Glomerular visceral epithelial cell (primary cell): ENCODE measurements around the gene PSMA2.
A peak's percentile ranks its signal among the peaks of the same experiment; 100 is the strongest.

Source experiments
- DNase-seq: peaks from one replicate; pipeline ENCODE4 v3.0.0-alpha.2; 2016; ENCODE audit errors: extremely low spot score

PSMA2 gene

DNA sequence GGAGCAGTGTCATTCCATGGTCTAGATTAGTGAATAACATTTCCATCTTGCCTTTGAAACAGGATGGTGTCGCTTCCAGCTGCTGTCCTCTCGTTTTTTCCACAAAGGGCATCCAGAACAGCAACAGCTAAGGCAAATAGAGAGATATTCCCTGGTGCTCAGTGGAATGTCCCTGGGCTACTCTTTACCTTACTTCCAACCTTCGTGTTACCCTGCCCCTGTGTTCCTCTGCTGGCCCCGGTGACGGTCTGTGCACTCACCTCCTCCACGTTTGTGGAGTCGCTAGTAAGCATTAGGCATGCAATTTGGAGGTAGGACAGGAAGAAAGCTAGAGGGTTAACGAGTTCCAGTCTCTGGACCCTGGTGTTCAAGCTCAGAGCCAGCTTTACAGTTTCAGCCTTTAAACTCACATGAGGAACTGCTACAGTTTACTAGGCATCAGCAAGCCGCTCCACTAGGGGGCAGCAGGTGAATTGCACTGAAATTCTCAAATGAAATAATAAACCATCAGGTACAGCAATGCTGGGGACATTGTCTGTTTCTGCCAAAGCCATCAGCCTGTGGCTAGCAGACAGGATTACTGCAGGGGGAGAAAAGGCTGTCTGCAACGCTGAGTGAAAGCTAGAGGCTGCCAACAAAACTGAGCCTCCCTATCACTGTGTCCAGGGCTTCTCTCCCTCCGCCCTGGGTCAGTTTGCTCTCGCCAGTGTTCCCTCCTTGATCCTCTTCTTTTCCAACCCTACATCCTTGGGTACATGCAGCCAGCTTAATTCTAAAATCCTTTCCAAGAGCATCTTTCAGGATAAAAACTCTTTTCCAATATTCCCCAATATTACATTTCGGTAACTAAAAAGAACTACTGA lies 9.2 kb upstream of the PSMA2 start:
- DNase-seq, result peak; percentile 62

DNA sequence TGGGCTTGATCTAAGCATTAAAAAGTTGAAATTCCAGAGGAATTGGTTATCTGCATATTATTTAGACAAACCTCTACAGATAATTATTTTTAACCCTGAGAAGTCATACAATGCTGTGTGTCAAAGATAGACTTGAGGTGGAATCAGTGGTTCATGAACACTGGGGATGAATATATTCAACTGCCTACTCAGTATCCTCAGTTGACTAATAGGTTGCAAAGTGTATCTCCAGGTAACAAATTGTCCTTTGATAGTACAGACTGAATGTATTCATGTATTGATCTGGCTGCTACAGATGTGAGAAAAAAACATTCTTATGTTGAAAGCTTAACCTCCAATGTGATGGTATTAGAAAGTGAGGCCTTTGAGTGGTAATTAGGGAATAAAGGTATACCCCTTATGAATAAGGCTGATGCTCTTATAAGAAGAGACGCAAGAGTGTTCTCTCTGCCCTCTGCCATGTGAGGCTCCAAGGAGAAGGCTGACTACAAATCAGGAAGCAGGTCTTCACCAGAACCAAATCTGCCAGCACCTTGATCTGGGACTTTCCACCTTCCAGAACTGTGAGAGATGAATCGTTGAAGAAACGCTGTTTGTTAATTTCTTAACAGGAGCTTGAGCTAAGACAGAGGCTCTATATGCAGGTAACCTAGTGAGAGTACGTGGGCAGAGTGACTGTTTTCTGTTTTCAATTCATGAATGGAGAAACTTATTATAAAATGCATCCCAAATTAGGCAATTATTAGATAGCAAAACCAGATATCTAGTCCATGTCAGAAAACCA lies 7.7 kb upstream of the PSMA2 start:
- DNase-seq, result no peak

DNA sequence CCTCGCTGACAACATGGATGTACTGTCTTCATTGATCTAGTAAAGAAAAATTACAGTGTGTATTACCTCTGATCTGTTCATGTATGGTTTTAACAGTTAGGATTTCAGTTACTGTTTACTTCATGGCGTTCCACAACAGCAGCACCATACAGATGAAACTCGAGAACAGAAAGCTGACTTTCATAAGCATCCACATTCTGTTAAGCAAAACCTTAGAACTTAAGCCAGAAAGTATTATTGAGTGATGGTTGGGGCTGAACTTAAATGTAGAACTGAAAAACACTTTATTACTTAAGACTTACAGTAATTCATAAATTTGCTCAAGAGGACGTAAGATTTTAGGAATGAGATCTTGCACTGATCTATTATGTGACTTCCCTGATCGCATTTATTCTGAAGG lies 3.9 kb upstream of the PSMA2 start:
- DNase-seq, result no peak

DNA sequence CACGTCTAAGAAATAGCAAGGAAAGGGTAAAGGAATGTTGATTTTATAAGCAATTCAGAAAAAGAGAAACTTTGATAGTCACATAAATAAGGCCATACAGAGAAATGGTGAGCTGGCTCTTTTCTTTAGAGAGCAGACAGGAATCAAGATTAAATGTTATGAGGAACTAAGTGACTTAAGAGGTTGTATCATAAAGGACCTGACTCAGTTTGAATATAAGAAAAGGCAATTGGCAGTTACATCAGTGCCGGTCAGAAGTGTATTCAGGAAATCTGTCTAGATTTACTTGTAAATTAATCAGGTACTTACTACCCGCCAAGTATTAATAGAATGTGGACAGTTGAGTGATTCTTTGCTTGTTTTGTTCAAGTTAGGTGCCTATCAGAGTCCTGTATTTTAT lies 2.3 kb upstream of the PSMA2 start:
- no peak for DNase-seq

DNA sequence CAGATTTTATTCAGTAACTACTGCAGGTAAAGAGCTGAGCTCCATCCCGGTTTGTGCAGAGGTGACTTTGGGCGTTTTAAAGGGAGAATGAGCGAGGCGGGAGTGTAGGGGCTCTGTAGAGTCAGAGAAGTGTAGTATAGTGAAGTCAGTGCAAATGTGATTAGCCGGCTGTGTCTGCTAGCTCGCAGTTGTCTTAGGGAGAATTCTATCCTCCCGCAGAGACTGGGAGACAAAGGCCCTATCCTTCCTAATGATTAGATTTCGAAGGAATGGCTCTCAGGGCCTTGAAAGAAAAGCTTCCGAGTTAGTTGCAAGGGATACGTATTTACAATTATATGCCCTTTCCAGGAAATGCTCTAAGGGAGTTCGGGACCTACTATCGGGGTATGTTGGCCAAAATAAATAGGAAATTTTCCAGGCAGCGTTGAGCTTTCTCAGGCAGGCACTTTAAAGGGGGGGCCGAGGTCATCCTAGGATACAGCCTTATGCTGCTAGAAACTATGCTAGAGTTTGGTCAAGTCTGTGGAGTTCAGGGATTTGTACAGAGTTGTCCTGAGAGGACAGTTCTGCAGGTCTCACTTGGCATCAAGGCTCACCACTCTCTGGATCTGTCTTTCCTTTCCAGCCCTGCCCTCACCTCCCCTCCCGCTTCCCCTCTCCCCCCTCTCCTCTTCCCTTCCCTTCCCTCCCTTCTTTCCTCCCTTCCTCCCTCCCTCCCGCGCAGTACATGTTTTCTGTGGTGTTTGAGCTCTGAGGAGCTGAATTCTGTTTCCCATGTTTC lies 1.0 kb upstream of the PSMA2 start:
- peak; percentile 25 for DNase-seq

DNA sequence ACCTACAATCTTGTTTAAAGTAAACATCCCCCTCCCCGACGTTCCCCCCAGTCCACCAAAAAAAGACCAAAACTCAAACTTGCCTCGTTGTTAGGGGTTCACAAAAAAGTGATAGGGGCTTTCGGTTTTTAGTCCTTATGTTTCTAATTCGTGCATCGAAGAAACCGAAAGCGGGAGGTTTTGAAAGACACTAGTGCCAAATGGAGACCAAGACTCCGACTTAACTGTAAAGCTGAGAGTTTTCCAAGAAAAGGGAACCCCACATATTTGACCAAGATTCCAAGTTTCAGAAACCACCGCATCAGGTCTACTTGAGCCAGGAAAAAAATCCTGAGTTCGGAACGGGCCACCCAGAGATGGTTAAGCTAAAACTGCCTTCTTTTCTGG lies 534 bp downstream of the PSMA2 start:
- DNase-seq, result no peak

DNA sequence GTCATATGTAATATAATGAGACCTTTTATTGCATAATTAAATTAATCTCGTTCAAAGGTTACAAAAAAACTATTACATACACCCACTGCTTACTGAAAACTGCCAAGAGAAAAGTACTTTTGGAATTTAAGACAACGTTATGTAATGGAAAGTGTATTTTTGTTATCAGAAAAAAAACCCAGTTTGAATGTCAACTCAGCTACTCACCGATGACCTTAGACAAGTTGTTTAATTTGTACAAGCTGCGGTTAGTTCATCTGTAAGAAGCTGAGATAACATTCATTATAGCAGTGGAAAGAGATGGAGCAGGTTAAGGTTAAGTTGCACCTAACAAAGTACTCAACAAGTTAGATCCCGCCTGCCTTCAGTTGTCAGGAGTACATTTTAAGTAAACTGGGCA lies 1.1 kb downstream of the PSMA2 start:
- DNase-seq, result no peak

DNA sequence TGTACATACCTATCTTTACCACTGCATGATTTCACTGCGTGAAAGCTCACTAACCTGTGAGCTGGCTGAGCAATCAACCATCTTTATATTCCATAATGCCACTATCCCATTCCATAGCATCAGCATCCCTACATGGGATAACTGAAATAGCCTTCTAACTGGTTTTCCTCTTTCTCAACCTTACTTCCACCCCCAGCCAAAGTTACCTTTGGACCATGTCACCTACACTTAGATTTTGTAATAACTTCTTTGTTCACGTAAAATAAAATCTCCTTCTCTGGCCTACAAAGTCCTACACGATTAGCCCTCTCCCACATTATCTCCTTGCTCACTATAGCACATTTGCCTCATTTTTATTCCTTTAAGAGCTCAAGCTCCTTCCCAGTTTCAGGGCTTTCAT lies 2.5 kb downstream of the PSMA2 start:
- DNase-seq, result no peak

DNA sequence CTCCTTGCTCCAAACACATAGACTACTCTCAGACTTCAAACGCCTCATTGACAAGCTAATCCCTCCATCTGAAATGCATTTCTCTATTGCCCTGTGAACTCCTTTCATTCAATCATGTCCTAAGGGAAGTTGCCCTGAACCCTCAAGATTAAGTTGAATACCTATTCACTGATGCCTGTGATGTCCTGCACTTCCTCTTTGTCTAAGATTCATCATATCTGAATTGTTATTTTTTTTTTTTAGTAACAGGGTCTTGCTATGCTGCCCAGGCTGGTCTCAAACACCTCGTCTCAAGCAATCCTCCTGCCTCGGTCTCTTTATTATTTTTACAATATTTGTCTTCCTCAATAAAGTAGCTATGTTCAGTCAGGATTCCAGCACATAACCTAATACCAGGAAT lies 3.2 kb downstream of the PSMA2 start:
- no peak for DNase-seq

DNA sequence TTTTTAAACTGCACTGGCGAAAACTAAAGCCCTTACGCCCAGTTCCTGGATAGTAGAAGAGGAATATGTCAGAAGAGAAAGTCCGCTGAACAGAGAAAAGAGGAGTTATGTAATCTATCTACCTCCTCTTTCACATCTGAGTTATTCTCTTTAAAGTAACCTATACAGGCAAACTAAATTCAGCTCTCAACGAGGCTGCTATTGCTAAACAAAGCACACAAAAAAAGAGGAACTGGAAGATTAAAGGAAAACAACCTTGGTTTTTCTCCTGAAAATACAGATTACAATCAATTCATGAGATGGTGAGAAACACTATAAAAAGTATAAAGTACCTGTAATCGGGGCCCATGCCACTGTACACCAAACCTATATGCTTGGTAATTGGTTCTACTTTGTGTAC lies 5.8 kb downstream of the PSMA2 start:
- DNase-seq, result no peak

DNA sequence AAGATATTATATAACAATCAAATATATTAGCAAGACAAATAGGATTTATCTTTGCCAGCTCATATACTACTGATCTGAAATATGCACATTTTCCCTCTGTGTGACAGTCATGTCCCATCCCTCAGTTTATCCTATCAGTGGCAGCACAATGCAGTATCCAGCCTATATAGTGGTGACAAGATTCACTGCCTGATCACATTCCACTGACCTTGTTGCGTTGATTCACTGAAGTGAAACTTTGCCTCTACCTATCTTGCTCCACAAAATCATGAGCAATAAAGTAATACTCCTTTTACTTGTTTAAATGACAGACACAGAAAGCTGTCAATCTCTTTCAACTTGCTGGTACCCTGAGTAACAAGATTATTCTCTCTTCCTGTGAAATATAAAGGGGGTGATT lies 6.3 kb downstream of the PSMA2 start:
- no peak for DNase-seq

DNA sequence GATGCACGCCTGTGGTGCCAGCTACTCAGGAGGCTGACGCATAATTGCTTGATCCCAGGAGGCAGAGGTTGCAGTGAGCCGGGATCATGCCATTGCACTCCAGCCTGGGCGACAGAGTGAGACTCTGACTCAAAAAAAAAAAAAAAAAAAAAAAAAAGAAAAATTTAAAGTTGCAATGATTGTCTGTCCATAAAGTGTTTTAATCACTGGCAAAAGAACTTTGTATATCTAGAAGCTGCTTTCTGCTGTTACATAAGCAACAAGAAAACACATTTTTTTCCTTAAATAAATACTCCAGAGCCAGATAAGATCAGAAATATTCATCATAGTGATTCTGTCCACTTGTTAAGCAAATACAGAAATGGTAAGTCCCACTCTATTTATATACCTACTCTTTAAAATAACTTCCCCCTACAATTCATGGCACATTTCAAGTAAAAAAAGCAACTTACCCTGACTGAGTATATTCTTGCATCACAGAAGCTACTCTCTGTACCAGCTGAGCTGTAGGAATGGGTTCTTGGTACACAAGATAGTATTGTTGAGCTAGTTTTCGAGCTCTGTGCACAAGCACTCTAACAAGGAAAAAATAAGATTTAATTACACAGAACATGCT lies 7.6 kb downstream of the PSMA2 start:
- DNase-seq, result no peak

DNA sequence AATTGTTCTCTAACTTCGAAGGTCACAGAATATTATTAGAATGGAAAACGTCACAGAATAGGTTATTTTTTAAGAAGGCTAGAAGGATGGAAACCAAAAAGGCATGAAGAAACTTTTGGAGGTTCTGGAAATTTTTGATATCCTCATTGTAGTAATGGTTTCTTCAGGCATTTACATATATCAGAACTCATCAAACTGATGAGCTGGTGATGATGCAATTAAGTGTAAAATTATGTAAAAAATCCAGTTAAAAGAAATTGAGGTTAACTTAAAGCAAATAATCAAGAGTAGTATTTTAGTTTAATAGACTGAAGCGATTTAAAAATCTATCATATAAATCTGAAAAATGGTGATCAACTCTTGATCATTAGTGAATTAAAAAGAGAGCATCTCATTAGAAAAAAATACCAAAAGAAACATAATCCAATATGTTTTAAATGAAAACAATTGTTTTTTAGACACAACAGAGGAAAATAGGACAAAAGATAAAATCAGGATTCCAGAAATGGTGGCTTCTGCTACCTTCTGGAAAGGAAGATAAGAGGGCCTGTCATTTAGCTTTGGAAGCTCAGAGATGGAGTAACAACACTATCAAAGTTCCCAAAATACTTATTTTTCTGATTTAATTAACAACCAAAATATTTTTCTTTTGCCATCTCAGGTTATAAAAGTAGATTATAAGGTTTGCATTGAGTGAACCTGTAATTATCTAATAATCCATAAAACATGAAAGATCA lies 9.8 kb downstream of the PSMA2 start:
- no peak for DNase-seq

DNA sequence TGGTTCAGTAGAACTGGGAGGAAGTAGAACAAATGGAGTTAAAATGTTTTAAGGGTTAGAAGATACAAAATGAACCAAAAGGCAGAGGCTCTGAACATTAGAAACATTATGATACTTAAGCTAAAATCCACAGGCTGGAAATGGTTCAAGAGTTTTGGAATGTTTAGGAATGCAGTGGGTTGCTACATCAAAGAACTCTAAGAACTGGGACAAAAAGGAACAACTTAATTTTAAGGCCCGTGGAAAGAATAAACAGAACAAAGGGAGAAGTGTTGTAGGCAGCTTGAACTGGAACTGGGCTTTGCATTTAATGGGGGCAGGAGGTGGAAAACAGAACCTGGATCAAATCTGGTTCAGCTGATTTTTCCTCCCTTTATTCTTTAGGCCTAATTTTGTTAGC lies 16.6 kb downstream of the PSMA2 start:
- no peak for DNase-seq

DNA sequence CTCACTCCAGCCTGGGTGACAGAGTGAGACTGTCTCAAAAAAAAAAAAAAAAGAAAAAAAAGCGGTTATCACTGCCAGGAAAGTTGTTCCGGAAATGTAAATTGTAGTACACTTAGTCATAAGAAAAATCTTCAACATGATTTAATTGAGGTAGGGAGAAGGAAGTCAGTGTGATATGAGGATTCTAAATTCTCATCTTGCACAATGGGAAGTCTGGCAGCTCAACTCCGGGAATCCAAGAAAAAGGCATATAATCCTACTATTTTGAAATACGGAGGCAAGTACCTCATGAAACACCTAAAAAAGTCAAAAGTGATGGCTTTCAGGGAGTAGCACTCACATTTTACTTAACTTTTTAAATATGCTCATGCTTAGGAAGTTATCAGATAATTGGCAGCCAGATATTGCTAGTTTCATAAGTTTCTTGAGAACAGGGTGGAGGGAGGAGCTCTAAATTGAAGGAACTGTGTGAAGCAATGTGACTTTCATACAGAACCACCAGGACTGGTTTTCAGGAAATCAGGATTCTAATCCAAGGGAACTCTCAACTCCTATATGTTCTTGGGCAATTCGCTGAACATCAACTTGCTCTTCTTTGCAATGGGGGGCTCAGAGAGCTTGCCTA lies 17.4 kb downstream of the PSMA2 start:
- no peak for DNase-seq

DNA sequence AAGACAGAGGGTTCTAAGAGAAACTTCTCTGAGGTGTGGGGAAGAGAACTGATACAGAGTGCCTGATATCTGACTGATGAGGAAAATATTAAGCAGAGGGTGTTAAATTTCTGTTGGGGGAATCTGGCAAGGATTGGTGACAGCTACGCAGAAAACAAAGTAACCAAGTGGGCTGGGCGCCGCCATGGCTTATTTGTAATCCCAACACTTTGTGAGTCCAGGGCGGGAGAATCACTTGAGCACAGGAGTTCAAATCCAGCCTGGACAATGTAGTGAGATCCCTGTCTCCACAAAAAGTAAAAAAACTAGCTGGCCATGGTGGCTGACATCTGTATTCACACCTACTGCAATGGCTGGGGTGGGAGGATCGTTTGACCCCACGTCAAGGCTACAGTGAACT lies 18.0 kb downstream of the PSMA2 start:
- no peak for DNase-seq

DNA sequence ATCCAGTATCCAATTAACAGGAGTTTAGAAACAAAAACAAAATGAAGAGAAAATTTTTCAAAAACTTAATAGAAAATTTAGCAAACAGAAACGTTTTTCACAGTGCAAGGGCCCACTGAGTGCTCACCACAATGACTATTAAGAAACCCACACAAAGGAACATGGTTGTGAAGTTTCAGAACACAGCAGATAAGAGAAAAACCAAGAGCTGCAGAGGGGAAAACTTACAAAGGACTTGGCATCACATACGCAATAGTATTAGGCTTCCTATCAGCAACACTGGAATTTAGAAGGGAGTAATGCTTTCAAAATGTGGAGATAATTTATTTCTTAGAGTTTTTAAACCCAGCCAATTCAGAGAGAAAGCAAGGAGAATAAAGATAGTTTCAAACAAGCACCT lies 18.4 kb downstream of the PSMA2 start:
- DNase-seq, result no peak

DNA sequence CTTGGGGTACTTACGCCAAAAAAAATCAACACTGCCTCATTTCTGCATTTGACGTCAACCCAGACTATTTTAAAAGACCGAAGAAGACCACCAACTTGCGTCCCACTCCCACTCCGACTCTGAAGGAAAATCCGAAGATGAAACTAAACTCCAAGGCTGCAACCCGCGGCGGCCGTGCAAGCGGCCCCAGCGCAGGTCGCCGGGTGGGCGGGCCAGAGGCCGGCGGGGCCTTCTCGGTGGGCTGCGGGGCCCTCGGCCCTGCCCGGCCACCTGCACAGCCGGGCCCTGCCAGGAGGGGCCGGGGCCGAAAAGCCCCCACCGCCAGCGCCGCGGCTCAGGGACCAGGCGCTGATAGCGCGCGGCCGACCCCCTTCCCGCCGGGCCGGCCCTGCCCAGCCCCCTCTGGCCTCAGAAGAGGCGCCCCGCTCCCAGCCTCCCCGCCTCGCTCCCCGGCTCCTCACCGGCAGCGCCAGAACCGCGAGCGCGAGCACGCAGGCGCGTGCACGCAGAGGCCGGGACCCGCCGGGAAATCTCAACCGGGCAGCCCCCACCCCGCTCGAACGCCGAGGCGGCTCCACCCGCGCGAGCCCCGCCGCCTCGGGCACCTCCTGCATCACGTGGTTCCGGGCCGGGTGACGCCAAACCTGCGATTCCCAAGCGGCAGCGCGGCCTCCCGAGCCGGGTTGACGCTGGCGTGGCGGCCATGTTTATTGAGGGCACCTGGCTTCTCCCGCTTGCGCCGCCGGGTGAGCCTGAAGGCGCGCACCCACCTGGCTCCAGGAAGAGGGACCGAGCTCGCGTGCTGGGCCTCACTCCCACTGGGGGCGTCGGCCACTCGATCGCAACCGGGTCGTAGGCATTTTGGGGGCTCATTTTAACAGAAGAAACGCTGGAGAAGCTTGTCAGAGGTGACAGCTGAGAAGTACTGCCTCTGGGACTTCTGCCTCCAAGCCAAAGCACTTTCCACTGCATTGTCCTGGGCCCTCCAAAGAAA lies 20.2 kb downstream of the PSMA2 start, which contains the start of gene C7orf25:
TSS of gene C7orf25 (minus strand) at position 617 of the 994 bp plus-strand sequence. CDS start 1,170 bp downstream, outside the sequence.
- peak; percentile 93 for DNase-seq

DNA sequence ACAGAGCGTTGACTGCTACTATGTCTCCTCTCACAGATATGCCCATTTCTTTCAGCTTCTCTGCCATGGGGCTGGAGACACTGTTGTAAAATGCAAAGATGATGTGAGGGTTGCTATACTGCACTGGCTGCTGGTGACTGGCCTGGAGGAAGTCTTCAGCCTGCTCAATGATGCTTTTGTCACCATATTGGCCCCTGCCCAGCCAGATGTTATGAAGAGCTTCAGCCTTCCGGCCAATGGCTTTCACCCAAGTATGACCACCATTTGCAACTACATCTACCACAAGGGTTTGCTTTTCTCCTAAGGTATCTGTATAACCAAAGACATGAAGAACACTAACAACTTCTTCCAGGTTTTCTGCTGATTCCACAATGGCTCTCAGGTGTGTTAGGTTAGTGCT lies 21.7 kb downstream of the PSMA2 start:
- DNase-seq, result no peak
